ENCODE data around the gene ZNF580. TPM values are rescaled to one million over a fixed set of nuclear protein-coding genes. Genes with fewer than 3 reads are reported as not detected.

Gene ZNF580
- total RNA-seq, 1 experiment from 2014 or later, result 22.8 TPM

DNA sequence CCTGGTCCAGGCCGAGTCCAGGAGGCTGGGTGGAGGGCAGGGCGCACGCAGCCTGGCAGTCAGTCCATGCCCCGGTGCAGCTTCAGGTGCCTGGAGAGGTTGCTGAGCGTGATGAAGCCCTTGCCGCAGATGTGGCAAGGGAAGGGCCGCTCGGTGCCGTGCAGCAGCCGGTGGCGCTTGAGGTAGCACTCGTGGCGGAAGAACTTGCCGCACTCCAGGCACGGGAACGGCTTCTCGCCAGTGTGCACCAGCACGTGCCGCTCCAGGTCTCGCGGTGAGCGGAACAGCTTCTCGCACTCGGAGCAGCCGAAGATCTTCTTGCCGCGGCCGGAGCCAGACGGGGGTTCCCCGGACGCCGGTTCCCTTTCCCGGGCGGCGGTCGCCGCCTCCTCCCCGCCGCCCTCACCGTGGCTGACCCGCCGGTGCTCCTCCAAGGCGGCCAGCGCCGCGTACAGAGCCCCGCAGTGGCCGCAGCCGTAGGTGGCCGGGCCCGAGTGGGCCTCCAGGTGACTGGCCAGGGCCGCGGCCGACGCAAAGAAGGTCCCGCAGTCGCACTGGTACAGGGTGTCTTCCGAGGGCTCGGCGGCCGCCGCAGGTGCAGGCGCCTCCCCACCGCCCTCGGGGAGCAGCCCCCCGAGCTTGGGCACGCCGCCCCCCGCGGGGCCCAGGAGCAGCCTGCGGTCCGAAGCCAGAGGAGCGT lies 48.3 kb upstream of the ZNF580 start:
- no peaks in the 10 kb centered on the region for H3K79me1 ChIP-seq (ENCODE audit: insufficient read depth, low read depth, low read length, poor library complexity, severe bottlenecking)
- no peak overlapping the region for H3T11ph ChIP-seq (ENCODE audit: low read length)
- H3K23me2 ChIP-seq (ENCODE audit: insufficient read length, low read depth, low read length, poor library complexity, severe bottlenecking), result no peaks in the 10 kb centered on the region
- H3K23ac ChIP-seq (ENCODE audit: insufficient read length, low read depth, low read length), result no peak overlapping the region
- H4K91ac ChIP-seq (ENCODE audit: insufficient read length, low read depth, low read length), result no peak overlapping the region
- no peaks in the 10 kb centered on the region for H3K27me3 ChIP-seq (ENCODE audit: insufficient read depth, low read length)
- no peak overlapping the region for H2AFZ ChIP-seq (ENCODE audit: low read length)
- peak; percentile 66 for DNase-seq
- H3K9me3 ChIP-seq (ENCODE audit: control insufficient read depth, low read depth, low read length), result no peaks in the 10 kb centered on the region
- H3K79me2 ChIP-seq (ENCODE audit: insufficient read depth, low read length), result no peaks in the 10 kb centered on the region
- H4K8ac ChIP-seq (replicated peaks; ENCODE audit: insufficient read length, low read depth, low read length), result no peak overlapping the region
- no peak overlapping the region for H3K4ac ChIP-seq (ENCODE audit: low read depth, low read length)
- H3K4me1 ChIP-seq (ENCODE audit: insufficient read depth, low read length), result no peaks in the 10 kb centered on the region; the same call in 1 of the 2 replicates
- no peak overlapping the region for H3K56ac ChIP-seq (ENCODE audit: insufficient read length, low read depth, low read length)
- H3K9me3 Mint-ChIP-seq, result no peaks in the 10 kb centered on the region; a peak in 1 of 5 replicates
- H3K27me3 Mint-ChIP-seq (ENCODE audit: low read depth), result no peaks in the 10 kb centered on the region; the same call in 1 of the 2 replicates
- H2BK5ac ChIP-seq (ENCODE audit: insufficient read length, low read length), result no peak overlapping the region
- no peak overlapping the region for H3K14ac ChIP-seq (ENCODE audit: insufficient read depth, low read length)
- H2BK12ac ChIP-seq (ENCODE audit: insufficient read length, low read depth, low read length), result no peak overlapping the region
- WGBS (ENCODE audit: extremely low coverage, insufficient read length, low lambda C conversion rate), result no CpG with 5 or more reads among the region's 73 CpGs
- H3K4me3 Mint-ChIP-seq, result no peak overlapping the region
- no peak overlapping the region for H4K5ac ChIP-seq (ENCODE audit: insufficient read length, low read depth, low read length)
- H3K9ac ChIP-seq (ENCODE audit: extremely low read depth, insufficient read length, low read length), result no peak overlapping the region
- peaks cover 2% of the 10 kb centered on the region for H4K20me1 ChIP-seq (ENCODE audit: control insufficient read depth, insufficient read depth, insufficient read length)
- H2AK5ac ChIP-seq (ENCODE audit: insufficient read length, low read length), result no peak overlapping the region
- H2BK20ac ChIP-seq (ENCODE audit: low read depth, low read length, poor library complexity, severe bottlenecking), result no peak overlapping the region
- H2BK15ac ChIP-seq (ENCODE audit: low read depth, low read length), result no peak overlapping the region
- H3K27ac ChIP-seq (ENCODE audit: insufficient read length, low read depth, low read length), result no peak overlapping the region
- H3K18ac ChIP-seq (ENCODE audit: insufficient read length, low read depth, low read length), result no peak overlapping the region
- H3K4me1 Mint-ChIP-seq, result peaks cover 18 to 36% of the 10 kb centered on the region in 2 experiments
- H3K36me3 Mint-ChIP-seq (ENCODE audit: insufficient read depth in 1 of 3, low read depth in 3 of 3), result peaks cover 27 to 32% (median 28%) of the 10 kb centered on the region in 3 experiments; a peak in 6 of 7 replicates
- TF ChIP-seq, protein P1, sequence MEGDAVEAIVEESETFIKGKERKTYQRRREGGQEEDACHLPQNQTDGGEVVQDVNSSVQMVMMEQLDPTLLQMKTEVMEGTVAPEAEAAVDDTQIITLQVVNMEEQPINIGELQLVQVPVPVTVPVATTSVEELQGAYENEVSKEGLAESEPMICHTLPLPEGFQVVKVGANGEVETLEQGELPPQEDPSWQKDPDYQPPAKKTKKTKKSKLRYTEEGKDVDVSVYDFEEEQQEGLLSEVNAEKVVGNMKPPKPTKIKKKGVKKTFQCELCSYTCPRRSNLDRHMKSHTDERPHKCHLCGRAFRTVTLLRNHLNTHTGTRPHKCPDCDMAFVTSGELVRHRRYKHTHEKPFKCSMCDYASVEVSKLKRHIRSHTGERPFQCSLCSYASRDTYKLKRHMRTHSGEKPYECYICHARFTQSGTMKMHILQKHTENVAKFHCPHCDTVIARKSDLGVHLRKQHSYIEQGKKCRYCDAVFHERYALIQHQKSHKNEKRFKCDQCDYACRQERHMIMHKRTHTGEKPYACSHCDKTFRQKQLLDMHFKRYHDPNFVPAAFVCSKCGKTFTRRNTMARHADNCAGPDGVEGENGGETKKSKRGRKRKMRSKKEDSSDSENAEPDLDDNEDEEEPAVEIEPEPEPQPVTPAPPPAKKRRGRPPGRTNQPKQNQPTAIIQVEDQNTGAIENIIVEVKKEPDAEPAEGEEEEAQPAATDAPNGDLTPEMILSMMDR (conservative IDR thresholded peaks at IDR 0.05), result no peak
- H3K4me2 ChIP-seq (ENCODE audit: insufficient read depth, insufficient read length, low read length), result no peak overlapping the region
- H3K27ac Mint-ChIP-seq, result no peak overlapping the region; a peak in 1 of 7 replicates
- H2BK120ac ChIP-seq (ENCODE audit: low read depth, low read length, poor library complexity, severe bottlenecking), result no peak overlapping the region
